ENCODE measurements around the gene MLH3.
"Not testable (repeated sequence)": the region's sequence is repeated elsewhere in the genome, so short reads cannot be mapped to it uniquely, and the experiment has no call there.

Gene MLH3

DNA sequence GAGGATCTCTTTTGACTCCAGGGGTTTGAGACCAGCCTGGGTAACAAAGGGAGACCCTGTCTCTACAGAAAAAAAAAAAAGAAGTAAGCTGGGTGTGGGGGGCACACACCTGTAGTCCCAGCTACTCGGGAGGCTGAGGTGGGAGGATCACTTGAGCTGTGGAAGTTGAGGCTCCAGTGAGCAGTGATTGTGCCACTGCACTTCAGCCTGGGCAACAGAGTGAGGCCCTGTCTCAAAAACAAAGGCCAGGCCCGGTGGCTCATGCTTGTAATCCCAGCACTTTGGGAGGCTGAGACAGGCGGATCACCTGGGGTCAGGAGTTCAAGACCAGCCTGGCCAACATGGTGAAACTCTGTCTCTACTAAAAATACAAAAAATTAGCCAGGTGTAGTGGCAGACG lies 16.5 kb upstream of the MLH3 start:
- H3K36me3 ChIP-seq (ENCODE audit: control insufficient read depth in 4 of 4, insufficient read depth in 4 of 4, low read length in 3 of 4); H3K9me3 ChIP-seq (ENCODE audit: control extremely low read depth in 1 of 5, control insufficient read depth in 4 of 5, insufficient read depth in 2 of 5, low read depth in 1 of 5, low read length in 4 of 5); H3K27ac ChIP-seq (ENCODE audit: insufficient read depth in 1 of 2, low read depth in 1 of 2, low read length in 2 of 2, poor library complexity in 1 of 2, severe bottlenecking in 2 of 2); H3K4me3 ChIP-seq (ENCODE audit: control insufficient read depth in 1 of 7, extremely low read depth in 1 of 7, insufficient read depth in 4 of 7, low read depth in 2 of 7, low read length in 6 of 7); H3K27me3 ChIP-seq (replicated peaks in 2 of 5; ENCODE audit: control insufficient read depth in 4 of 5, insufficient read depth in 5 of 5, low read length in 4 of 5); DNase-seq: not testable (repeated sequence)
- peaks cover 12 to 29% (median 23%) of the 10 kb centered on the region in 4 experiments for H3K4me1 ChIP-seq (ENCODE audit: control extremely low read depth in 1 of 4, control insufficient read depth in 4 of 4, insufficient read depth in 4 of 4, low read length in 3 of 4)
- 100% methylated on average over 3 of the region's 4 CpGs for WGBS (ENCODE audit: insufficient coverage)
- ChIA-PET CTCF (interaction anchor here (0.9 to 2.1 kb wide), 2 partner anchors 23 to 45 kb away, joined by 3 to 6 read pairs; no protein-coding TSS in a partner anchor), POLR2A (interaction anchor here (1.9 kb wide), 1 partner anchor 10 kb away, joined by 3 read pairs; no protein-coding TSS in a partner anchor)

DNA sequence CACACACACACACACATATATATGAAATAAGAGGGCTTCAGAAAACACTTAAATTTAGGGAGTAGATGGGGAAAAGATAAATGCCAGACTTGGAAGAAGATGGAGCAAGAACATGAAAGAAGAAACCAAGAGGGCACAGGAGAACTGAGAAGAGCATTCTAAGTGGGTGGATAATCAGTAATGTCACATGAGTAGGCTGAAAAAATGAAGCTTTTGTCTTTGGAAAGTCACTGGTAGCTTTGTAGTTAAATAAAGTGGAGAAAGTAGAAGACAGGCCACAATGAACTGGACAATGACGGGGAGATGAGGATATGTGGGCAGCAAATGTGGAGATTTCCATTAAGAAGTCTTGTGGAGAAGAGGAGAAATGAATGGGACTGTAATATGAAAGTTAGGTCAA lies 15.9 kb upstream of the MLH3 start:
- H3K4me3 ChIP-seq (ENCODE audit: control insufficient read depth in 1 of 7, extremely low read depth in 1 of 7, insufficient read depth in 4 of 7, low read depth in 2 of 7, low read length in 6 of 7) = no peak overlapping the region
- DNase-seq = no peak
- no peak overlapping the region for H3K27ac ChIP-seq (ENCODE audit: insufficient read depth in 1 of 2, low read depth in 1 of 2, low read length in 2 of 2, poor library complexity in 1 of 2, severe bottlenecking in 2 of 2)
- no peaks in the 10 kb centered on the region for H3K36me3 ChIP-seq (ENCODE audit: control insufficient read depth in 4 of 4, insufficient read depth in 4 of 4, low read length in 3 of 4)
- H3K9me3 ChIP-seq (ENCODE audit: control extremely low read depth in 1 of 5, control insufficient read depth in 4 of 5, insufficient read depth in 2 of 5, low read depth in 1 of 5, low read length in 4 of 5) = no peaks in the 10 kb centered on the region
- ChIA-PET POLR2A (no interaction called here), CTCF (interaction anchor here (0.9 to 3.0 kb wide), 3 partner anchors 11 to 44 kb away, joined by 3 to 11 read pairs (median 6); no protein-coding TSS in a partner anchor)
- 100% methylated on average over 1 of the region's 1 CpG for WGBS (ENCODE audit: insufficient coverage)
- H3K27me3 ChIP-seq (replicated peaks in 2 of 5; ENCODE audit: control insufficient read depth in 4 of 5, insufficient read depth in 5 of 5, low read length in 4 of 5) = no peaks in the 10 kb centered on the region
- H3K4me1 ChIP-seq (ENCODE audit: control extremely low read depth in 1 of 4, control insufficient read depth in 4 of 4, insufficient read depth in 4 of 4, low read length in 3 of 4) = peaks cover 12 to 31% (median 25%) of the 10 kb centered on the region in 4 experiments

DNA sequence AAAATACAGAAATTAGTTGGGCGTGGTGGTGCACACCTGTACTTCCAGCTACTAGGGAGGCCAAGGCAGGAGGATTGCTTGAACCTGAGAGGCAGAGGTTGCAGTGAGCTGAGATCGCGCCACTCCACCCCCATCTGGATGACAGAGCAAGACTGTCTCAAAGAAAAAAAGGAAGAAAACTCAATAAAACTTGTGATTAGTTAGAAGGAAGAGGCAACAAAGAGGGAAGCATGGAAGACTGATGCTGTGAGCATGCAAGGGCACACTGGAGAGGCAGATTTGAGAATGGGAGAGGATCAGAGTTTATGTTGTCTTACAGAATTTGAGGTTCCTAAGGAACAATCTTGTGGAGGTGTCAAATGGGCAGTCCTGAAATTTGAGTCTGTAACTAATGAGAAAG lies 15.4 kb upstream of the MLH3 start:
- WGBS (ENCODE audit: insufficient coverage) = 100% methylated on average over 2 of the region's 3 CpGs
- Histone ChIP-seq H3K4me3 (ENCODE audit: control insufficient read depth in 1 of 7, extremely low read depth in 1 of 7, insufficient read depth in 4 of 7, low read depth in 2 of 7, low read length in 6 of 7) (no peak overlapping the region), H3K36me3 (ENCODE audit: control insufficient read depth in 4 of 4, insufficient read depth in 4 of 4, low read length in 3 of 4) (no peaks in the 10 kb centered on the region), H3K9me3 (ENCODE audit: control extremely low read depth in 1 of 5, control insufficient read depth in 4 of 5, insufficient read depth in 2 of 5, low read depth in 1 of 5, low read length in 4 of 5) (no peaks in the 10 kb centered on the region), H3K4me1 (ENCODE audit: control extremely low read depth in 1 of 4, control insufficient read depth in 4 of 4, insufficient read depth in 4 of 4, low read length in 3 of 4) (peaks cover 12 to 31% (median 25%) of the 10 kb centered on the region in 4 experiments), H3K27me3 (replicated peaks in 2 of 5; ENCODE audit: control insufficient read depth in 4 of 5, insufficient read depth in 5 of 5, low read length in 4 of 5) (no peaks in the 10 kb centered on the region), H3K27ac (ENCODE audit: insufficient read depth in 1 of 2, low read depth in 1 of 2, low read length in 2 of 2, poor library complexity in 1 of 2, severe bottlenecking in 2 of 2) (no peak overlapping the region)
- ChIA-PET POLR2A (no interaction called here), CTCF (interaction anchor here (0.9 to 3.0 kb wide), 4 partner anchors 12 to 121 kb away, joined by 3 to 11 read pairs (median 3); partner anchors contain the start of gene MLH3)
- DNase-seq = no peak

DNA sequence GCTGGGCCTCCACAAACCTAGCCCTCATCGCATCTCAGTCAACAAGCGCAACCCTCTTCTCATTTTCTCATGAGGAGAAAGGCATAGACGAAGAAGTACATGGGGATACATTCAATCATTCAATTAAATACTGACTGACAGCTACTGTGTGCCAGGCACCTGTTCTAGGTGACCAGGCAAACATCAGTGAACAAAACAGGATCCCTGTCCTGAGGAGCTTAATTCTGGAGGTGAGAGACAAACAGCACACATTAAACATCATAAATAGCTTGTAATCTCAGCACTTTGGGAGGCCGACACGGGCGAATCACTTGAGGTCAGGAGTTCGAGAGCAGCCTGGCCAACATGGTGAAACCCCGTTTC lies 12.9 kb upstream of the MLH3 start:
- peak overlapping the region; percentile 69 to 76 for H3K27ac ChIP-seq (ENCODE audit: insufficient read depth in 1 of 2, low read depth in 1 of 2, low read length in 2 of 2, poor library complexity in 1 of 2, severe bottlenecking in 2 of 2)
- ChIA-PET POLR2A (no interaction called here), CTCF (interaction anchor here (0.6 to 3.3 kb wide), 9 partner anchors 12 to 455 kb away, joined by 3 to 11 read pairs (median 3); no protein-coding TSS in a partner anchor)
- peak overlapping the region; percentile 81 to 100 (median 93) for H3K4me3 ChIP-seq (ENCODE audit: control insufficient read depth in 1 of 7, extremely low read depth in 1 of 7, insufficient read depth in 4 of 7, low read depth in 2 of 7, low read length in 6 of 7)
- peaks cover 0 to 9% (median 1%) of the 10 kb centered on the region in 4 experiments for H3K36me3 ChIP-seq (ENCODE audit: control insufficient read depth in 4 of 4, insufficient read depth in 4 of 4, low read length in 3 of 4)
- WGBS (ENCODE audit: insufficient coverage) = 64% methylated on average over 6 of the region's 8 CpGs
- H3K9me3 ChIP-seq (ENCODE audit: control extremely low read depth in 1 of 5, control insufficient read depth in 4 of 5, insufficient read depth in 2 of 5, low read depth in 1 of 5, low read length in 4 of 5) = no peaks in the 10 kb centered on the region
- no peak for DNase-seq
- H3K4me1 ChIP-seq (ENCODE audit: control extremely low read depth in 1 of 4, control insufficient read depth in 4 of 4, insufficient read depth in 4 of 4, low read length in 3 of 4) = peaks cover 12 to 25% (median 20%) of the 10 kb centered on the region in 4 experiments
- H3K27me3 ChIP-seq (replicated peaks in 2 of 5; ENCODE audit: control insufficient read depth in 4 of 5, insufficient read depth in 5 of 5, low read length in 4 of 5) = no peaks in the 10 kb centered on the region

DNA sequence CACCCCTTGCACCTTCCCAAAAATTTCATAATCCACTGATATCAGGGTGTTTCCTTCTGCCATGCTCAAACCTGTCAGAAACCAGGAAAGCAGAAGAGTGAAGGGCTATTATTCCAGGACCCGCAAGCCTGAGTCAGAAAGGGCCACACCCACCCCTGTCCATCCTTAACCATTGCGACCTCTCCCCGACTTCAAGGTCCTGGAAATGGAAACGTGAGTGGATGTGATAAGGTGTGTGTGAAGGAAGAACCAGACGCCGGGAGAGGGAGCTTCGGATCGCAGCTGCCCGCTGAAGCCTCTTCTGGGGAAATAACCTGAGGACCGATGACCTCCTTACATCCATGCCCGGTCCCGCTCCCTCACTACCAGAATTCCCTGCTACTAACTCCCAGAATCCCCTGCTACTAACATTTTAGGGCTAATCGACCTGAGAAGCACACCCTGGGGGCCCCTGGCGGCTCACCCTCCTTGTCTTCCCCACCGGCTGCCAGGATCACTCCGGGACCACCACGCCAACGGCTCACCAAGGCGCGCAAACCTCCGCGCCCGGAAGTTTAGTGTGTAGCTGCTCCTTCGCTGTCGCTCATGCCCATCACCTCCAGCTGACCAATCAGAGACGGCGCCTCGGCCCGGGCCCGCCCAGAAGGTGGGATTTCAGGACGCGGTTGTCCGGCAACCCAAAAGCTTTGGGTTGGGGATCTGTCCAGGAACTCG lies 12.4 kb upstream of the MLH3 start, which contains the start of gene ACYP1:
ACYP1 (minus strand) TSS at position 534 of the 714 bp plus-strand sequence; CDS start at position 63, 471 bp downstream.
- Histone ChIP-seq H3K4me3 (ENCODE audit: control insufficient read depth in 1 of 7, extremely low read depth in 1 of 7, insufficient read depth in 4 of 7, low read depth in 2 of 7, low read length in 6 of 7) (peak within 1 kb of the TSS; percentile 81 to 100 (median 93)), H3K9me3 (ENCODE audit: control extremely low read depth in 1 of 5, control insufficient read depth in 4 of 5, insufficient read depth in 2 of 5, low read depth in 1 of 5, low read length in 4 of 5) (no peaks in the 10 kb centered on the region), H3K36me3 (ENCODE audit: control insufficient read depth in 4 of 4, insufficient read depth in 4 of 4, low read length in 3 of 4) (peaks cover 0 to 9% (median 1%) of the 10 kb centered on the region in 4 experiments), H3K4me1 (ENCODE audit: control extremely low read depth in 1 of 4, control insufficient read depth in 4 of 4, insufficient read depth in 4 of 4, low read length in 3 of 4) (peaks cover 9 to 21% (median 15%) of the 10 kb centered on the region in 4 experiments), H3K27me3 (replicated peaks in 2 of 5; ENCODE audit: control insufficient read depth in 4 of 5, insufficient read depth in 5 of 5, low read length in 4 of 5) (no peaks in the 10 kb centered on the region), H3K27ac (ENCODE audit: insufficient read depth in 1 of 2, low read depth in 1 of 2, low read length in 2 of 2, poor library complexity in 1 of 2, severe bottlenecking in 2 of 2) (peak within 1 kb of the TSS; percentile 69 to 76)
- DNase-seq = peak; percentile 85 to 89 (median 88)
- CTCF ChIA-PET = interaction anchor here (0.9 to 3.3 kb wide), 7 partner anchors 11 to 455 kb away, joined by 3 to 10 read pairs (median 3); no protein-coding TSS in a partner anchor
- 0% methylated on average over 20 of the region's 34 CpGs for WGBS (ENCODE audit: insufficient coverage)
- POLR2A ChIA-PET = interaction anchor here (0.6 kb wide), 1 partner anchor 1592 kb away, joined by 5 read pairs; no protein-coding TSS in a partner anchor

DNA sequence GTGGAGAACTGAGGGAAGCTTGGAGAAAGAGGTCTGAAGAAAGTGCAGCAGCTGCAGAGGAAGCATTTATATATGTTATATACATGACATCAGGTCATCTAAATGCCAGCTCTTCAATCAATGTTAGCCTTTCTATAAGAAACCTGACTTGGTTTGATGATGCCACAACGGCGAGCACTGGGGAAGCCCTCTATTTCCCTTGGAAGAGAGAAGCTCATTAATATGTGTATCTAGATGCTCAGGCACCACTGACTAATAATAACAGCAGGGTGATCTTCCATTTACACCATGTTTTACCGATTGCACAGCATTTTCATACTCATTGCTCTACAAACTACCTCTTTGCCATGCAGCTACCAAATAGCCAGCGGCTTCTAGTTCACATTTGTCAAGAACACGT lies 11.7 kb upstream of the MLH3 start:
- H3K9me3 ChIP-seq (ENCODE audit: control extremely low read depth in 1 of 5, control insufficient read depth in 4 of 5, insufficient read depth in 2 of 5, low read depth in 1 of 5, low read length in 4 of 5) = no peaks in the 10 kb centered on the region
- H3K4me3 ChIP-seq (ENCODE audit: control insufficient read depth in 1 of 7, extremely low read depth in 1 of 7, insufficient read depth in 4 of 7, low read depth in 2 of 7, low read length in 6 of 7) = peak overlapping the region in 6 of 7 experiments; percentile 87 to 100 (median 94)
- CTCF ChIA-PET = interaction anchor here (0.7 to 3.3 kb wide), 7 partner anchors 11 to 25 kb away, joined by 3 to 10 read pairs (median 3); partner anchors contain the start of gene MLH3
- no peaks in the 10 kb centered on the region for H3K27me3 ChIP-seq (replicated peaks in 2 of 5; ENCODE audit: control insufficient read depth in 4 of 5, insufficient read depth in 5 of 5, low read length in 4 of 5)
- H3K36me3 ChIP-seq (ENCODE audit: control insufficient read depth in 4 of 4, insufficient read depth in 4 of 4, low read length in 3 of 4) = peaks cover 0 to 9% (median 1%) of the 10 kb centered on the region in 4 experiments
- WGBS (ENCODE audit: insufficient coverage) = 20% methylated on average over 3 of the region's 5 CpGs
- peak in 2 of 3 donors; percentile 20 to 29 for DNase-seq
- peaks cover 6 to 15% (median 10%) of the 10 kb centered on the region in 4 experiments for H3K4me1 ChIP-seq (ENCODE audit: control extremely low read depth in 1 of 4, control insufficient read depth in 4 of 4, insufficient read depth in 4 of 4, low read length in 3 of 4)
- POLR2A ChIA-PET = interaction anchor here (0.6 kb wide), 1 partner anchor 1591 kb away, joined by 5 read pairs; no protein-coding TSS in a partner anchor
- peak overlapping the region in 1 of 2 experiments; percentile 76 for H3K27ac ChIP-seq (ENCODE audit: insufficient read depth in 1 of 2, low read depth in 1 of 2, low read length in 2 of 2, poor library complexity in 1 of 2, severe bottlenecking in 2 of 2)

DNA sequence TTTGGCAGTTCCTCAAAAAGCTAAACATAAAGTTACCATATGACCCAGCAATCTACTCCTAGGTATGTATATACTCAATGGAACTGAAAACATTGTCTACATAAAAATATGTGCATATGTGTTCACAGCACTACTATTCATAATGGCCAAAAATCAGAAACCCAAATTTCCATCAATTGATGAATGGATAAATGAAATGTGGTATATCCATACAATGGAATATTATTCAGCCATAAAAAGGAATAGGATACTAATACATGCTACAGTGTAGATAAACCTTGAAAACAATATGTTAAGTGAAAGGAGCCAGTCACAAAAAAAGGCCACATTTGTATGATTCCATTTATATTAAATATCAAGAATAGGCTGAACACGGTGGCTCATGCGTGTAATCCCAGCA lies 9.2 kb upstream of the MLH3 start:
- Histone ChIP-seq H3K4me1 (ENCODE audit: control extremely low read depth in 1 of 4, control insufficient read depth in 4 of 4, insufficient read depth in 4 of 4, low read length in 3 of 4) (peaks cover 6 to 15% (median 10%) of the 10 kb centered on the region in 4 experiments), H3K9me3 (ENCODE audit: control extremely low read depth in 1 of 5, control insufficient read depth in 4 of 5, insufficient read depth in 2 of 5, low read depth in 1 of 5, low read length in 4 of 5) (no peaks in the 10 kb centered on the region), H3K4me3 (ENCODE audit: control insufficient read depth in 1 of 7, extremely low read depth in 1 of 7, insufficient read depth in 4 of 7, low read depth in 2 of 7, low read length in 6 of 7) (no peak overlapping the region), H3K27me3 (replicated peaks in 2 of 5; ENCODE audit: control insufficient read depth in 4 of 5, insufficient read depth in 5 of 5, low read length in 4 of 5) (no peaks in the 10 kb centered on the region), H3K27ac (ENCODE audit: insufficient read depth in 1 of 2, low read depth in 1 of 2, low read length in 2 of 2, poor library complexity in 1 of 2, severe bottlenecking in 2 of 2) (no peak overlapping the region), H3K36me3 (ENCODE audit: control insufficient read depth in 4 of 4, insufficient read depth in 4 of 4, low read length in 3 of 4) (peaks cover 0 to 9% (median 1%) of the 10 kb centered on the region in 4 experiments)
- WGBS (ENCODE audit: insufficient coverage) = 40% methylated on average over 2 of the region's 2 CpGs
- ChIA-PET POLR2A (no interaction called here), CTCF (no interaction called here)
- no peak for DNase-seq

Data from common myeloid progenitor, CD34-positive (primary cell).